ENCODE results near the gene LEF1.
"Not testable (repeated sequence)": the region's sequence is repeated elsewhere in the genome, so short reads cannot be mapped to it uniquely, and the experiment has no call there.

Gene LEF1

GRCh38 chr4:108031427-108032083, 137.2 kb downstream of the LEF1 start:
- no peak for DNase-seq (ENCODE audit: low spot score)

GRCh38 chr4:108030332-108030731, 138.4 kb downstream of the LEF1 start:
- DNase-seq (ENCODE audit: low spot score), result peak; percentile 72

- DNase-seq (ENCODE audit: low spot score), result no peak
Observed at GRCh38 chr4:108029731-108030130, 139.0 kb downstream of the LEF1 start.

DNA sequence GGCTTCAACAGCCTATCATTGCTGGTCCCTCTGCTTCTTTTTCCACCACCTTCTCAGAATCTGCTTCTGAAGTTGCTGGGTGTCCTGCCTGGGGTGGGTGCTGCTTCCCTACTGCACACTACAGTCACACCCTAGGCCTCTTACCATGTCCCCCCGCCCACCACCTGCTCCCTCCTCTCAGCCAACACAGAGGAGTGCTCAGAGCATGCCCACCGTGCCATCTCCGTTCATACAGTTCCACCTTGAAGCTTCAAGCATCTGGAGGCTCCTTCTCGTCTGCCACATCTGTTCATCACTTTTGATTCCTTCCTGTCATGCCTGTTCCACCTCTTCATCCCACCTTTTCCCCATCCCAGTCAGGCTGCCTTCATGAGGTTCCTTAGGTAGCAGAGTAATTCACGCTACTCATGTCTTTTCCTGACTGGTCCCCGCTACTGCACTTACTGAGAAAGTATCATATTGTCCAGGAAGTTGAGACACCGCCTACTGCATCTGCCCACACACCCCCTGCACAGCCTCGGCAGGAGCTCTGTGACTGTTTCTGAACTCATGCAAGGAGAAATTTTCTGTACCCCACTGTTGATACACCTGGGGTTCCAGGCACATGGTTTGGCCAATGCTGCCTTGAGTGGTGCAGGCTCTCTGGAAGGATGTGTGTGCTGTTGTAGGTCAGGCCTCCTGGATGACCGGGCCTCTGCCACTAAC, 139.6 kb downstream of the LEF1 start:
- DNase-seq (ENCODE audit: low spot score), result no peak

GRCh38 chr4:108024878-108025165, 143.9 kb downstream of the LEF1 start:
- no peak for DNase-seq (ENCODE audit: low spot score)

DNA sequence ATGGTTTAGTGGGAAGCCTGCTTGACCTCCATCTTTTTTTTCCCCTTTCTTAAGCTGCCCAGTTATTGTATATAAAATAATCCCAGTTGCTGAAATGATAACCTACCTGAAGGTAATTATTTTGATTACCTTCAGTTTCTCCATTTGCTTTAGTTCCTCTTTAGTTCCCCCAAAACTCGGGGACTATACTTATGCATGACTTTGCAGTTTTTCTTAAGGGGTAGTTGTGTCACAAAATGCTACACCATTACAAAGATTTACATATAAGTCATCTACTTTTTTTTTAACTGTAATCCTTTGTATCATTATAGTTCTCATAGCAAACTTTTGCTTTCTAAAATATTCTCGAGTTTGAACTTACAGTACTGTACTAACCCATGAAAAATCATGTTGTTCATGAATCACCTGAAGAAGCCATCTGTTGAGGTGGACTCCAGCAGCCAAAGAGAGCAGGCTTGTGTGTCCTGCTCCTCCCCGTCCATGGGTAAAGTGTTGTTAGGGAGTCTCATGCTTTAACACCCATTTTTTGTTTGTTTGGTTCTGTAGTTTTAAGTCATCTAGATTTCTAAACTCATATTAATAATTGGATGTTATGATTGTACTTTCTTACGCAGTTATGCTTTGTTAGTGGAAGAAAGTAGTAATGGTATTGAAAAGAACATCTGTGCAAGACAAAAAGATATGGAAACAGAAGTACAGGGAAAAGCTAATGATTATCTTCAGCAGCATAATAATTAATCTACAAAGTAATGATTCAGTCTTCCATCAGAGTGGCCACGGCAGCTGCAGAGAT, 144.5 kb downstream of the LEF1 start:
- DNase-seq (ENCODE audit: low spot score), result no peak

GRCh38 chr4:108018884-108019187, 149.9 kb downstream of the LEF1 start:
- DNase-seq (ENCODE audit: low spot score), result no peak

GRCh38 chr4:108018040-108018883, 150.5 kb downstream of the LEF1 start:
- peak; percentile 72 for DNase-seq (ENCODE audit: low spot score)

DNA sequence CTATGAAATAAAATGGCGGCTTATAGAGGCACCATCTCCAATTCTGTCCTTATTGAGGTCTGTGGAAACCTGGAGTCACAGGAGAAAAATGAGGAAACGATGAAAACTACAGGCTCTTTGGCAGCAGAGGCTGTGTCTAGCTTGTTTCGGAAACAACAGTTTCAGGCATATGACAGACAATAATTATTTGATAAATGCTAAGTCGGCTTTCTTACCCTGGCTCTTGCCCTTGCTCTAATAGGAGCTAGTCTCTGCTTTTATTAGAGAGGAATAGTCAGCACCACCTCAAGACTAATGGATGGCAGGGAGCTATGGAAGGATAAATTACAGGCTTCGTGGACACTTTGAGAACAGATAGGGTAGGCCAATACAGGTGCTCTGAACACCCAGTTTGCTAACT, 154.8 kb downstream of the LEF1 start:
- DNase-seq (ENCODE audit: low spot score), result no peak

- no peak for DNase-seq (ENCODE audit: low spot score)
Observed at GRCh38 chr4:108013327-108013726, 155.4 kb downstream of the LEF1 start.

DNA sequence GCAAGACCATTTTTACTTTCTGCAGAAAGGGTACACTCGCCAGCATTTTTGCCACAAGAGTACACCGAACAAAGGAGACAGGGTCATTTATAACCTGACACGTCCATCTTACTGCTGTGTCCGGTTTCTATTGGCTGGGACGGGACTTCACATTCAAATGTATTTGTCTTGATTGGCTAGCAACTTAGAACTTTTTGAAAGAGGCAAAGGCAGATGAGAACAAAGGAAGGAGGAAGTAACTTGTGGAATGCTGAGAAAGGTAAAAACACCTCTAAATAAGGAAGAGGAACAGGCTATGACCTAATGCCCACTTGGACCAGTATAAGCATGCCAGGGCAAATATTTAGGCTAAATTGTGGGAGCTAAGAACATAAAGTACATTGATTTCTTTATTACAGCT, 156.3 kb downstream of the LEF1 start:
- not testable (repeated sequence) for DNase-seq (ENCODE audit: low spot score)

- DNase-seq (ENCODE audit: low spot score), result peak; percentile 41
Observed at GRCh38 chr4:108010167-108010566, 158.6 kb downstream of the LEF1 start.

- no peak for DNase-seq (ENCODE audit: low spot score)
Observed at GRCh38 chr4:108008721-108009120, 160.0 kb downstream of the LEF1 start.

- DNase-seq (ENCODE audit: low spot score), result no peak
Observed at GRCh38 chr4:108007984-108008383, 160.7 kb downstream of the LEF1 start.

GRCh38 chr4:108006361-108006760, 162.4 kb downstream of the LEF1 start:
- DNase-seq (ENCODE audit: low spot score), result no peak

DNA sequence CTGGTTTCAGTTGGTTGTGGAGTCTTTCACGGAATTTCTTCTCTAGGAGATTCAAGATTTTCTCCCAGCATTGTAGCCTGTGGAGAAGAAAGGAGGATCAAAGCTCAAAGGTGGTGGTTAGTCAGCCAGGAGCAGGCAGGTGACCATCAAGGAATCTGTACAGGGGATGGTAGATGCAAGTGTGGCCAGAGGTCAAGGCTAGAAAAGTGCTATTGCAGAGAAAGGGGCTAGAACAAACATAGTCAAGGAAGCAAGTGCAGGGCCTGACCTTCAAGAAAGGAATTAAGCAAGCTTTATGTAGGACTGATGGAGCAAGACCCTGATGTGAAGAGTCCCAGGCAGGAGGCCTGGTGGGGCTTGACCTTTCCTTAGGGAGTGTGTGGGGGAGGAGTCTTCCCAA, 162.9 kb downstream of the LEF1 start:
- DNase-seq (ENCODE audit: low spot score), result no peak

- no peak for DNase-seq (ENCODE audit: low spot score)
Observed at GRCh38 chr4:108004646-108005045, 164.1 kb downstream of the LEF1 start.

- DNase-seq (ENCODE audit: low spot score), result no peak
Observed at GRCh38 chr4:108003982-108004515, 164.7 kb downstream of the LEF1 start.

- DNase-seq (ENCODE audit: low spot score), result no peak
Observed at GRCh38 chr4:108001540-108002135, 167.1 kb downstream of the LEF1 start.

- DNase-seq (ENCODE audit: low spot score), result no peak
Observed at GRCh38 chr4:107999932-108000539, 168.7 kb downstream of the LEF1 start.

- DNase-seq (ENCODE audit: low spot score), result no peak
Observed at GRCh38 chr4:107997794-107998193, 170.9 kb downstream of the LEF1 start.

Data from AG08396 (cell line).